ENCODE results near the gene MAP3K2. TPM values are rescaled to one million over a fixed set of nuclear protein-coding genes. Genes with fewer than 3 reads are reported as not detected.

The MAP3K2 gene
- total and polyA plus RNA-seq, 2 of the 8 experiments (the other 6 are each of a cell fraction or from before 2014, with no cell fraction given), result 2.0 to 23.2 TPM

GRCh38 chr2:127280693-127281092 lies 107.1 kb downstream of the MAP3K2 start (continued):
- no peak for TF ChIP-seq CHD7 (IDR thresholded peaks at IDR 0.05; ENCODE audit: insufficient replicate concordance, low read length)
- no peak for TF ChIP-seq EP300 (IDR thresholded peaks at IDR 0.05; ENCODE audit: borderline replicate concordance in 1 of 2, low read depth in 2 of 2, low read length in 2 of 2)
- no peak for TF ChIP-seq KDM5A (IDR thresholded peaks at IDR 0.05; ENCODE audit: low read length)
- TF ChIP-seq SIRT6 (IDR thresholded peaks at IDR 0.05; ENCODE audit: low read length), result no peak
- TF ChIP-seq ZNF274 (IDR thresholded peaks at IDR 0.05; ENCODE audit: borderline replicate concordance, extremely low read depth, low read length), result no peak
